Measurements from ENCODE around the gene TNIK.

DNA sequence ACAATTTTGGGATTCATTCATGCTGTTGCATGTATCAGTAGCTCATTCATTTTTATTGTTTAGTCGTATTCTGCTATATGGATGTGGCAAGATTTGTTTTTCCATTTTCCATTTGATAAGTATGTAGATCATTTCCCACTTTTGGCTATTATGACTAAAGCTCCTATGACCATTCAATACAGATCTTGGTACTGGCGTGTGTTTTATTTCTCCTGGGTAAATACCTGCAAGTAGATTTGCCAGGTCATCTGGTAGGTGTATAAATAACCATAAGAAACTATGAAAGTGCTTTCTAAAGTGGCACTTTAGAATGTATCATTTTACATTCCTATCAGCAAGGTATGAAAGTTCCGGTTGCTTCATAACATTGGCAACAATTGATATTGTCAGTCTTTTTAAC lies 124.6 kb downstream of the TNIK start:
- TF ChIP-seq, protein P1, sequence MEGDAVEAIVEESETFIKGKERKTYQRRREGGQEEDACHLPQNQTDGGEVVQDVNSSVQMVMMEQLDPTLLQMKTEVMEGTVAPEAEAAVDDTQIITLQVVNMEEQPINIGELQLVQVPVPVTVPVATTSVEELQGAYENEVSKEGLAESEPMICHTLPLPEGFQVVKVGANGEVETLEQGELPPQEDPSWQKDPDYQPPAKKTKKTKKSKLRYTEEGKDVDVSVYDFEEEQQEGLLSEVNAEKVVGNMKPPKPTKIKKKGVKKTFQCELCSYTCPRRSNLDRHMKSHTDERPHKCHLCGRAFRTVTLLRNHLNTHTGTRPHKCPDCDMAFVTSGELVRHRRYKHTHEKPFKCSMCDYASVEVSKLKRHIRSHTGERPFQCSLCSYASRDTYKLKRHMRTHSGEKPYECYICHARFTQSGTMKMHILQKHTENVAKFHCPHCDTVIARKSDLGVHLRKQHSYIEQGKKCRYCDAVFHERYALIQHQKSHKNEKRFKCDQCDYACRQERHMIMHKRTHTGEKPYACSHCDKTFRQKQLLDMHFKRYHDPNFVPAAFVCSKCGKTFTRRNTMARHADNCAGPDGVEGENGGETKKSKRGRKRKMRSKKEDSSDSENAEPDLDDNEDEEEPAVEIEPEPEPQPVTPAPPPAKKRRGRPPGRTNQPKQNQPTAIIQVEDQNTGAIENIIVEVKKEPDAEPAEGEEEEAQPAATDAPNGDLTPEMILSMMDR (IDR thresholded peaks at IDR 0.05), result no peak
- TF ChIP-seq POLR2A (IDR thresholded peaks at IDR 0.05), result no peak

Measured in uterus (tissue), 2 donors.